Measurements from ENCODE around the gene STXBP3.
A peak's percentile ranks its signal among the peaks of the same experiment; 100 is the strongest.

STXBP3 gene

GRCh38 chr1:108750476-108751181 lies 4.2 kb downstream of the STXBP3 start:
- no peak overlapping the region for H3K4me3 ChIP-seq (ENCODE audit: low read depth in 1 of 2, low read length in 2 of 2)
- H3K4me2 ChIP-seq (ENCODE audit: insufficient read depth, low read length) = 0 out of 2 replicates have a peak overlapping the region, but pooled peaks have one; percentile 15
- no peak for ATAC-seq (ENCODE audit: insufficient read depth, low read depth)
- H3K79me2 ChIP-seq (ENCODE audit: insufficient read depth, low read length) = peaks cover 46% of the 10 kb centered on the region
- peaks cover 32% of the 10 kb centered on the region for H3K4me1 ChIP-seq (ENCODE audit: insufficient read depth, low read length)
- no peak for TF ChIP-seq CTCF (IDR thresholded peaks at IDR 0.05; ENCODE audit: borderline replicate concordance, extremely low read depth, low read length, poor library complexity, severe bottlenecking)
- no peak for TF ChIP-seq EZH2 (IDR thresholded peaks at IDR 0.05; ENCODE audit: borderline replicate concordance, low read depth, low read length, severe bottlenecking)
- no peaks in the 10 kb centered on the region for H3K9me3 ChIP-seq (ENCODE audit: insufficient read depth, low read length, severe bottlenecking)
- H4K20me1 ChIP-seq (ENCODE audit: insufficient read depth, low read length) = peaks cover 11% of the 10 kb centered on the region; the same call in 1 of the 2 replicates
- no peak for DNase-seq
- H3K27ac ChIP-seq (ENCODE audit: low read length) = no peak overlapping the region
- peaks cover 34% of the 10 kb centered on the region for H3K36me3 ChIP-seq (ENCODE audit: insufficient read depth, low read length)
- H3K27me3 ChIP-seq (ENCODE audit: insufficient read depth, low read length, poor library complexity) = no peaks in the 10 kb centered on the region
- H3K9ac ChIP-seq (ENCODE audit: low read depth, low read length) = no peak overlapping the region
- H2AFZ ChIP-seq (ENCODE audit: low read depth, low read length) = no peak overlapping the region

DNA sequence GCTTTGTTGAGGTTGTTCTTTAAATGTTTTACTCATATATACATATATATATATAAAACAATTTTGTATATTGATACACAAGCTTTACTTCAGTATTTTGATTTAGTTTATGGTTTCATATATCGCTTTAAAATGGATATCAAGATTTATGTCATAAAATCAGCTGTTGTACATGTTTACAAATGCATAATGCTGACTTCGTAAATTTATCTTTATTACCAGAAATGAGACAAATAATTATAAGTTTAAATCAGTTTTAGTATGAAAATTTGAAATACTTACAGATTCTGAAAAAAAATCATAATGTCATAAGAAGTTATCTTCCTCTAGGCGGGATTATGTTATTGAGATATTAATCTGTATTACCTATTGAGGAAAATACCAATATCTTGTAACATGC lies 6.9 kb downstream of the STXBP3 start:
- Histone ChIP-seq H3K4me1 (ENCODE audit: insufficient read depth, low read length) (peaks cover 16% of the 10 kb centered on the region), H3K9me3 (ENCODE audit: insufficient read depth, low read length, severe bottlenecking) (no peaks in the 10 kb centered on the region), H2AFZ (ENCODE audit: low read depth, low read length) (no peak overlapping the region), H3K4me2 (ENCODE audit: insufficient read depth, low read length) (no peak overlapping the region), H4K20me1 (ENCODE audit: insufficient read depth, low read length) (peaks cover 11% of the 10 kb centered on the region; the same call in 1 of the 2 replicates), H3K36me3 (ENCODE audit: insufficient read depth, low read length) (peaks cover 52% of the 10 kb centered on the region), H3K9ac (ENCODE audit: low read depth, low read length) (no peak overlapping the region), H3K79me2 (ENCODE audit: insufficient read depth, low read length) (peaks cover 30% of the 10 kb centered on the region), H3K4me3 (ENCODE audit: low read depth in 1 of 2, low read length in 2 of 2) (no peak overlapping the region), H3K27ac (ENCODE audit: low read length) (no peak overlapping the region), H3K27me3 (ENCODE audit: insufficient read depth, low read length, poor library complexity) (no peaks in the 10 kb centered on the region)
- DNase-seq (no peak), ATAC-seq (ENCODE audit: insufficient read depth, low read depth) (no peak)
- TF ChIP-seq CTCF (IDR thresholded peaks at IDR 0.05; ENCODE audit: borderline replicate concordance, extremely low read depth, low read length, poor library complexity, severe bottlenecking) (no peak), EZH2 (IDR thresholded peaks at IDR 0.05; ENCODE audit: borderline replicate concordance, low read depth, low read length, severe bottlenecking) (no peak)

- Histone ChIP-seq H3K79me2 (ENCODE audit: insufficient read depth, low read length) (peaks cover 2% of the 10 kb centered on the region; the same call in 1 of the 2 replicates), H3K36me3 (ENCODE audit: insufficient read depth, low read length) (peaks cover 79% of the 10 kb centered on the region), H3K27ac (ENCODE audit: low read length) (no peak overlapping the region), H3K4me1 (ENCODE audit: insufficient read depth, low read length) (no peaks in the 10 kb centered on the region), H2AFZ (ENCODE audit: low read depth, low read length) (no peak overlapping the region), H3K27me3 (ENCODE audit: insufficient read depth, low read length, poor library complexity) (no peaks in the 10 kb centered on the region), H3K9me3 (ENCODE audit: insufficient read depth, low read length, severe bottlenecking) (no peaks in the 10 kb centered on the region), H4K20me1 (ENCODE audit: insufficient read depth, low read length) (no peaks in the 10 kb centered on the region), H3K9ac (ENCODE audit: low read depth, low read length) (no peak overlapping the region), H3K4me2 (ENCODE audit: insufficient read depth, low read length) (no peak overlapping the region), H3K4me3 (ENCODE audit: low read depth in 1 of 2, low read length in 2 of 2) (no peak overlapping the region)
- ATAC-seq (ENCODE audit: insufficient read depth, low read depth) (no peak), DNase-seq (no peak)
- no peak for TF ChIP-seq EZH2 (IDR thresholded peaks at IDR 0.05; ENCODE audit: borderline replicate concordance, low read depth, low read length, severe bottlenecking)
- TF ChIP-seq CTCF (IDR thresholded peaks at IDR 0.05; ENCODE audit: borderline replicate concordance, extremely low read depth, low read length, poor library complexity, severe bottlenecking) = no peak
Observed at GRCh38 chr1:108758796-108759195, 12.3 kb downstream of the STXBP3 start.
